GM12864 (cell line): ENCODE results near the gene MYADM.
A peak's percentile ranks its signal among the peaks of the same experiment; 100 is the strongest.

Experiments
- DNase-seq: peaks from one replicate; pipeline ENCODE4 v3.0.0-alpha.2; 2011; ENCODE audit warnings: low read depth
- H3K4me3 ChIP-seq: 2 replicates; pipeline ENCODE4 v1.5.1; 2011; ENCODE audit warnings: mild to moderate bottlenecking, low read depth, low read length, control low read depth
- CTCF ChIP-seq: IDR thresholded peaks from 2 replicates; pipeline ENCODE4 v1.5.1; 2011; ENCODE audit warnings: low read depth, mild to moderate bottlenecking, moderate library complexity, low read length, control low read depth, inconsistent platforms; ENCODE audit errors: missing control alignments

Gene MYADM

GRCh38 chr19:53867225-53868090, at the start of gene MYADM:
Gene MYADM, plus strand, starts transcription at chr19:53867883. Its CDS starts 5,647 bp downstream, at chr19:53873530.
- TF ChIP-seq CTCF, result no peak
- H3K4me3 ChIP-seq, result peak within 1 kb of the TSS; percentile 69
- DNase-seq, result peak; percentile 87

GRCh38 chr19:53818756-53819155, 48.9 kb upstream of the MYADM start:
- TF ChIP-seq CTCF, result no peak
- no peak for DNase-seq
- H3K4me3 ChIP-seq, result no peak overlapping the region

- TF ChIP-seq CTCF, result no peak
- DNase-seq, result no peak
- no peak overlapping the region for H3K4me3 ChIP-seq
These were observed 47.8 kb upstream of the MYADM start for GRCh38 chr19:53819861-53820260.

GRCh38 chr19:53823380-53824120, 44.1 kb upstream of the MYADM start:
- TF ChIP-seq CTCF, result no peak
- H3K4me3 ChIP-seq, result no peak overlapping the region
- no peak for DNase-seq

GRCh38 chr19:53824134-53824611, 43.5 kb upstream of the MYADM start, which contains the start of gene NLRP12:
Gene NLRP12, minus strand, starts transcription at chr19:53824314. Its CDS starts 140 bp downstream, at chr19:53824174.
- no peak for TF ChIP-seq CTCF
- no peak within 1 kb of the TSS for H3K4me3 ChIP-seq
- no peak for DNase-seq

GRCh38 chr19:53826876-53827275, 40.8 kb upstream of the MYADM start:
- no peak overlapping the region for H3K4me3 ChIP-seq
- TF ChIP-seq CTCF, result no peak
- DNase-seq, result no peak
